Adipocyte (in vitro differentiated cells): Measurements from ENCODE around the gene FGGY.

Experiments
- DNase-seq: peaks from one replicate; pipeline ENCODE4 v3.0.0-alpha.2; 2015; ENCODE audit warnings: low read depth
- H3K27me3 ChIP-seq: replicated peaks from 2 replicates; pipeline ENCODE4 v1.7.0; 2013; ENCODE audit warnings: mild to moderate bottlenecking, low read length, moderate library complexity; ENCODE audit not compliant: control insufficient read depth, insufficient read depth
- H3K36me3 ChIP-seq: 2 replicates; pipeline ENCODE4 v1.7.0; 2013; ENCODE audit warnings: low read length, mild to moderate bottlenecking, moderate library complexity; ENCODE audit not compliant: control insufficient read depth, insufficient read depth, severe bottlenecking
- H3K4me1 ChIP-seq: 2 replicates; pipeline ENCODE4 v1.7.0; 2013; ENCODE audit warnings: mild to moderate bottlenecking, low read length, moderate library complexity; ENCODE audit not compliant: control insufficient read depth, insufficient read depth
- H3K4me3 ChIP-seq: 2 replicates; pipeline ENCODE4 v1.7.0; 2013; ENCODE audit warnings: mild to moderate bottlenecking, low read length, moderate library complexity
- H3K9ac ChIP-seq: 2 replicates; pipeline ENCODE4 v1.7.0; 2013; ENCODE audit warnings: mild to moderate bottlenecking, low read length, moderate library complexity
- H3K9me3 ChIP-seq: 2 replicates; pipeline ENCODE4 v1.7.0; 2013; ENCODE audit warnings: mild to moderate bottlenecking, low read length, moderate library complexity; ENCODE audit not compliant: control insufficient read depth

FGGY gene

GRCh38 chr1:59316497-59317128 lies 19.7 kb downstream of the FGGY start:
- peak overlapping the region; percentile 52 for H3K4me3 ChIP-seq
- DNase-seq, result peak; percentile 84
- peaks cover 28% of the 10 kb centered on the region for H3K4me1 ChIP-seq
- no peaks in the 10 kb centered on the region for H3K36me3 ChIP-seq
- no peaks in the 10 kb centered on the region for H3K9me3 ChIP-seq
- H3K27me3 ChIP-seq, result no peaks in the 10 kb centered on the region
- peak overlapping the region; percentile 16 for H3K9ac ChIP-seq

GRCh38 chr1:59317343-59317742 lies 20.4 kb downstream of the FGGY start:
- Histone ChIP-seq H3K4me1 (peaks cover 28% of the 10 kb centered on the region), H3K36me3 (no peaks in the 10 kb centered on the region), H3K9ac (no peak overlapping the region), H3K4me3 (peak overlapping the region; percentile 52), H3K9me3 (no peaks in the 10 kb centered on the region), H3K27me3 (no peaks in the 10 kb centered on the region)
- DNase-seq, result no peak

- no peaks in the 10 kb centered on the region for H3K9me3 ChIP-seq
- no peaks in the 10 kb centered on the region for H3K36me3 ChIP-seq
- H3K4me3 ChIP-seq, result no peak overlapping the region
- no peak overlapping the region for H3K9ac ChIP-seq
- H3K27me3 ChIP-seq, result no peaks in the 10 kb centered on the region
- peaks cover 28% of the 10 kb centered on the region for H3K4me1 ChIP-seq
- DNase-seq, result no peak
Observed at GRCh38 chr1:59317780-59318179, 20.9 kb downstream of the FGGY start.

GRCh38 chr1:59318271-59318860 lies 21.5 kb downstream of the FGGY start:
- no peaks in the 10 kb centered on the region for H3K9me3 ChIP-seq
- no peaks in the 10 kb centered on the region for H3K36me3 ChIP-seq
- no peak overlapping the region for H3K9ac ChIP-seq
- no peak overlapping the region for H3K4me3 ChIP-seq
- no peaks in the 10 kb centered on the region for H3K27me3 ChIP-seq
- DNase-seq, result no peak
- H3K4me1 ChIP-seq, result peaks cover 28% of the 10 kb centered on the region

- peaks cover 16% of the 10 kb centered on the region for H3K4me1 ChIP-seq
- H3K9me3 ChIP-seq, result no peaks in the 10 kb centered on the region
- no peak for DNase-seq
- no peaks in the 10 kb centered on the region for H3K36me3 ChIP-seq
- no peaks in the 10 kb centered on the region for H3K27me3 ChIP-seq
- H3K9ac ChIP-seq, result no peak overlapping the region
- H3K4me3 ChIP-seq, result no peak overlapping the region
Observed at GRCh38 chr1:59322394-59322793, 25.5 kb downstream of the FGGY start.

- H3K4me1 ChIP-seq, result peaks cover 12% of the 10 kb centered on the region
- H3K9me3 ChIP-seq, result no peaks in the 10 kb centered on the region
- no peak for DNase-seq
Observed at GRCh38 chr1:59322814-59323213, 25.9 kb downstream of the FGGY start.

GRCh38 chr1:59323879-59324278 lies 27.0 kb downstream of the FGGY start:
- no peak for DNase-seq
- Histone ChIP-seq H3K27me3 (no peaks in the 10 kb centered on the region), H3K36me3 (no peaks in the 10 kb centered on the region), H3K9ac (no peak overlapping the region), H3K4me1 (peaks cover 2% of the 10 kb centered on the region), H3K9me3 (no peaks in the 10 kb centered on the region), H3K4me3 (no peak overlapping the region)

More at GRCh38 chr1:59322814-59323213, 25.9 kb downstream of the FGGY start:
- Histone ChIP-seq H3K4me3 (no peak overlapping the region), H3K36me3 (no peaks in the 10 kb centered on the region), H3K9ac (no peak overlapping the region), H3K27me3 (no peaks in the 10 kb centered on the region)

GRCh38 chr1:59328353-59328752 lies 31.5 kb downstream of the FGGY start:
- Histone ChIP-seq H3K9ac (no peak overlapping the region), H3K36me3 (no peaks in the 10 kb centered on the region), H3K4me3 (no peak overlapping the region), H3K9me3 (no peaks in the 10 kb centered on the region), H3K4me1 (no peaks in the 10 kb centered on the region), H3K27me3 (no peaks in the 10 kb centered on the region)
- no peak for DNase-seq

- DNase-seq, result no peak
- no peaks in the 10 kb centered on the region for H3K27me3 ChIP-seq
Observed at GRCh38 chr1:59329412-59330053, 32.6 kb downstream of the FGGY start.

GRCh38 chr1:59331686-59332620 lies 35.1 kb downstream of the FGGY start:
- DNase-seq, result no peak
- H3K27me3 ChIP-seq, result no peaks in the 10 kb centered on the region
- H3K36me3 ChIP-seq, result no peaks in the 10 kb centered on the region
- no peaks in the 10 kb centered on the region for H3K4me1 ChIP-seq
- H3K9ac ChIP-seq, result no peak overlapping the region
- no peaks in the 10 kb centered on the region for H3K9me3 ChIP-seq
- no peak overlapping the region for H3K4me3 ChIP-seq

More at GRCh38 chr1:59329412-59330053, 32.6 kb downstream of the FGGY start:
- Histone ChIP-seq H3K4me1 (no peaks in the 10 kb centered on the region), H3K9ac (no peak overlapping the region), H3K9me3 (no peaks in the 10 kb centered on the region), H3K36me3 (no peaks in the 10 kb centered on the region), H3K4me3 (no peak overlapping the region)

GRCh38 chr1:59332983-59333382 lies 36.1 kb downstream of the FGGY start:
- H3K27me3 ChIP-seq, result no peaks in the 10 kb centered on the region
- no peak for DNase-seq
- no peaks in the 10 kb centered on the region for H3K9me3 ChIP-seq
- no peaks in the 10 kb centered on the region for H3K36me3 ChIP-seq
- H3K4me1 ChIP-seq, result no peaks in the 10 kb centered on the region
- H3K9ac ChIP-seq, result no peak overlapping the region
- no peak overlapping the region for H3K4me3 ChIP-seq
